ENCODE data around the gene SPNS2.

SPNS2 gene

DNA sequence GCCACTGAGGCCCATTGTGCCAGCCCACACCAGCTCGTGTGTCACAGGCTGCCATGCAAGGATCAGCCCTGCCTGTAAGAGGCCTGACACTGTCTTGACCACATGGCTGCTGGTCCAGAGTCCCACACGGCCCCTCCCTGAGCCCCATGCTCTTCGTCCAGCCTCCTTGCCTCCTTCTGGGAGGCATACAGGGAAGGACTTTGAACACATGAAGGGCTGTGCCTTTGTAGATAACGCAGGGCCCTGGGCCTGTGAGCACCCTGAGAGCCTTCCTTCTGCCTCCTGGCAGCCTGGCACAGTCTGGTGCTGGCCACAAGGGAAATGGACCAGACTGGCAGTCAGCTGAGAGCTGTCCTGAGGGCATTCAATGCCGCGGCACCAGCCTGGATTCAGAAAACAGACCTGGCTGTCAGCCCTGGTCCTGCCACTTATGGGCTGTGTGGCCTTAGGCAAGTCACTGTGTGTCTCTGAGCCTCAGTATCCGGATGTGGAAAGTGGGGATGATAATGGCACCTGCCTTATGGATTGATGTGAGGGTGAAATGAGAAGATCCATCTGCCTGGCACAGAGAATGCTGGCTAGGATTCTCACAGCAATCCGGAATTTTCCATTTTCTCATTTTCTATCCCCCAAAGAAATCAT is 19.2 kb upstream of the SPNS2 start:
- no peak overlapping the region for H3K4me3 ChIP-seq (ENCODE audit: low read depth, low read length)
- DNase-seq (ENCODE audit: low read depth): no peak

GRCh38 chr17:4479982-4480751 is 18.5 kb upstream of the SPNS2 start:
- H3K4me3 ChIP-seq (ENCODE audit: low read depth, low read length): no peak overlapping the region
- DNase-seq (ENCODE audit: low read depth): no peak

GRCh38 chr17:4480929-4481898 is 17.5 kb upstream of the SPNS2 start:
- no peak for DNase-seq (ENCODE audit: low read depth)

DNA sequence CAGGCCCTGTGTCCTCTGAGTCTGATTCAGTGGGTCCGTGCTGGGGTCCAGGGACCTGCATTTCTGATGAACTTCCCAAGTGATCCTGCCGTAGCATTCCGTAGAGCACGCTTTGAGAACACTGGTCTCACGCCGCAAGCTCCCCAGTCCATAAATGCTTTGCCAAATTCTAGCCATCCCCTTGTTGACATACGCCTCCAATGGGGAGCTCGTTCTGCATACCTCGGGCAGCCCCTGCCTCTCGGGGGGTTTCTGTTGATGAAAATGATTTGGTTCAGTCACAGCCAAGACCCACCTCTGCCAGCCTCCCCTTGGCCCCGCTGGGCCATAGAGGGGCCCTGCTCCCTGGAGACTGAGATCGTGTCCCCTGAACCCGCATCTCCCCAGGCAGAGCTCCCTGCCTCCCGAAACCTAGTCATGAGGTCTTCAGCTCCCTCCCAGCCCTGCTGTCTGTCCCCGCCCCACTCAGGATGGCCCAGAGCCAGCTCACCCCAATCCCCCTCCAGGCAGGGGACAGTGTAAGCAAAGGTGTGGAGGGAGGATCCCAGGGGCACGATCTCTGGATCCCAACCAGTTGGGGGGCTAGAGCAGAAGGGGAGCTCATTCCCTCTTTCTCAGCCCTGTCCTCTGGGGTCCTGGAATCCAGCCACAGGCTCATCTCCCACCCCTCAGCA is 16.2 kb upstream of the SPNS2 start:
- DNase-seq (ENCODE audit: low read depth): no peak
- no peak overlapping the region for H3K4me3 ChIP-seq (ENCODE audit: low read depth, low read length)

More at GRCh38 chr17:4480929-4481898, 17.5 kb upstream of the SPNS2 start:
- no peak overlapping the region for H3K4me3 ChIP-seq (ENCODE audit: low read depth, low read length)

DNA sequence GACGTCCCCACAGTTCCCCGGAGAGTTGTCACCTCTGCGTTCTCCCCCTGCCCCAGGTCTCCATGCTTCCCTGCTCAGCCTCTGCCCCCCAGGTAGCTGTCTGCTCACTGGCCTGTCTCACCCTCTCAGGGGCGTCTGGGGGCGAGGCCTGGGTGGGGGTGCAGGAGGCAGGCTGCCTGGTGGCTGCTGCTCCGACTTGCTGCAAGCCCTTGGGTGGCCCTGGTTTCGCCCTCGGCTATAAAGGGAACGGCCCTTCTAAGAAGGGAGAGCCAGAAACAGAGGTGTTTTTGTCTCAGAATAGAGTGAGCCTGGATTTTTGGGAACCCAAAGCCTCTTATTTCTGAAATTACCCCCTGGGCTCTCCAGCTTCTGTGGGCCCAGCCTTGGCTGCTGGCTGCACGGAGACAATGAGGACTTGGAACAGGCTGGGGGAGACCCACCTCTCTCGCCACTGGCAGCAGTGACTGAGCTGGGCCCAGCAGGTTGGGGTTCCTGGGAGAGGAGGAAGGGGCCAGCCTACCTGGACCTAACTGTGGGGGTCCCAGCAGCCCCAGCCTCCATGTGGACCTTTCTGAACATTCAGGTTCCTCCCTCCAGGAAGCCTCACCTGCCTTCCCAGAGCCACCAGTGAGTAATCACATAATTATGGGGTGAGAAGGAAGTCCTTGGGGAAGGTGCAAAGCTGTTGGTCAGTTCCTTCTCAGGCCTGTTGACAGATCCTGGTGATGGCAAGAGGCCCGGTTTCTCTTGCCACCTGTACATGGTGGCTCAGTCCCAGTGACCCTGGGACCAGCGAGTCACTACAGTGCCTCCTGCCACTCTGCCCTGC is 15.5 kb upstream of the SPNS2 start:
- no peak overlapping the region for H3K4me3 ChIP-seq (ENCODE audit: low read depth, low read length)
- no peak for DNase-seq (ENCODE audit: low read depth)

DNA sequence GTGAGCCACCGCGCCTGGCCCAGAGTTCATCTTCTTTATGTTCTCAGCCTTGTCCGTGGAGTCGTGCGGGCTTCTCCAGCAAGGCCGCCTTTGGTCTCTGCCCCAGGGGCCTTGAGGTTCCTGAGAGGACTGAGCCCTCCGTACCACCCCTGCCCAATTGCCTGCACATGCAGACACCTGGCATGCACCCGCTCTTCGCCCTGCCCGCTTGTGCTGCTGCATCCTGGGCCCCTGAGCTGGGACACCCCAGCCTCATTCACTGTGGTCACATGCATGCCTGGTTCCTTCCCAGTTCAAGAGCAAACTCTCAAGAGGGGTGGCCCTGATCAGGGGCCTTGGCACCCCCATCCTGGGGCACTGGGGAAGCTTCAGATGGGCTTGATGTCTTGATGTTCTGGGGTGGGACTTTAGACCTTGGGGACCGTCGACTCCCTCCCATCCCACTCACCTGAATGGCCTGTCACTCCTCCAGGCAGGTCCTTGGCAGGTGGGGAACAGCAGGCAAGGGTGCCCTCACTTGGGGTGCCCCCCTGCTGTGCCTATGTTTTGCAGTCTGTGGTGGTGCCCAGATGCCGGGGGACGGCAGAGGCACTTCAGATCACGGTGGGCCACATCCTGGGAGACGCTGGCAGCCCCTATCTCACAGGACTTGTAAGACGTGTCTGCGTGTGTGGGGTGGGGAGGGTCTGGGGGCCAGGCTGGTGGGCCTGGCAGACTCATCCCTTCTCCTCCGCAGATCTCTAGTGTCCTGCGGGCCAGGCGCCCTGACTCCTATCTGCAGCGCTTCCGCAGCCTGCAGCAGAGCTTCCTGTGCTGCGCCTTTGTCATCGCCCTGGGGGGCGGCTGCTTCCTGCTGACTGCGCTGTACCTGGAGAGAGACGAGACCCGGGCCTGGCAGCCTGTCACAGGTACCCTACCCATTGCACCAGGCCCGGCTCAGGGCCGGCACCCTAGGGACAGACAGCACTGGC is 12.7 kb upstream of the SPNS2 start:
- H3K4me3 ChIP-seq (ENCODE audit: low read depth, low read length): no peak overlapping the region
- no peak for DNase-seq (ENCODE audit: low read depth)

GRCh38 chr17:4487296-4487695 is 11.4 kb upstream of the SPNS2 start:
- no peak for DNase-seq (ENCODE audit: low read depth)
- H3K4me3 ChIP-seq (ENCODE audit: low read depth, low read length): no peak overlapping the region

DNA sequence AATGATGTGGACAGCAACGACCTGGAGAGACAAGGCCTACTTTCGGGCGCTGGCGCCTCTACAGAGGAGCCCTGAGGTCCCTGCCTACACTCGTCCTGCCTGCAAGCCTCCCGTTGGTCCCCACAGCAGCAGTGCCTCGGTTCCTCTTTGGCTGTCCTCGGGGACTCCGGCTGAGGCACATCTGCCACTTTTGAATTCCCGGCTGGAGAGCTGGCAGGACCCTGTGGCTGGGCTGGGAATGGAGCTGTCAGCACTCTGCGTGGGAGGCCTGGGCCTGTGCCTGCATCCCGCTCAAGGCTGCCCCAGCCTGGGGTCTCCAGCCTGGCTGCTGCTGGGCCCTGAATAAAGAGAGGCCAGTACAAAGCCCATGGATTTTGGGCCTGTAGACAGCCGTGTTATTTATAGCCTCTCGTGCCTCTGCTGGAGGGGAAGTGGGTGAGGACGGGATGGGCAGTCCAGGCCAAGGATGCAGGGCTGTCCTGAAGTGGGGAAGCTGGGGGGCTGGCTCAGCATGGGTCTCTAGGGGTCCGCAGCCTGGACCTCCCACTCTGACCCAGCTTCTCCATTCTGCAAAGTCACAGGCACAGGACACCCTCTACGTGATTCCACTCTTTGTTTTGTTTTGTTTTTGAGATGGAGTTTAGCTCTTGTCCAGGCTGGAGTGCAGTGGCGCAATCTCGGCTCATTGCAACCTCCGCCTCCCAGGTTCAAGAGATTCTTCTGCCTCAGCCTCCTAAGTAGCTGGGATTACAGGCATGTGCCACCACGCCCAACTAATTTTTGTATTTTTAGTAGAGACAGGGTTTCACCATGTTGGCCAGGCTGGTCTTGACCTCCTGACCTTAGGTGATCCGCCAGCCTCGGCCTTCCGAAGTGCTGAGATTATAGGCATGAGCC is 10.6 kb upstream of the SPNS2 start:
- no peak overlapping the region for H3K4me3 ChIP-seq (ENCODE audit: low read depth, low read length)
- no peak for DNase-seq (ENCODE audit: low read depth)

DNA sequence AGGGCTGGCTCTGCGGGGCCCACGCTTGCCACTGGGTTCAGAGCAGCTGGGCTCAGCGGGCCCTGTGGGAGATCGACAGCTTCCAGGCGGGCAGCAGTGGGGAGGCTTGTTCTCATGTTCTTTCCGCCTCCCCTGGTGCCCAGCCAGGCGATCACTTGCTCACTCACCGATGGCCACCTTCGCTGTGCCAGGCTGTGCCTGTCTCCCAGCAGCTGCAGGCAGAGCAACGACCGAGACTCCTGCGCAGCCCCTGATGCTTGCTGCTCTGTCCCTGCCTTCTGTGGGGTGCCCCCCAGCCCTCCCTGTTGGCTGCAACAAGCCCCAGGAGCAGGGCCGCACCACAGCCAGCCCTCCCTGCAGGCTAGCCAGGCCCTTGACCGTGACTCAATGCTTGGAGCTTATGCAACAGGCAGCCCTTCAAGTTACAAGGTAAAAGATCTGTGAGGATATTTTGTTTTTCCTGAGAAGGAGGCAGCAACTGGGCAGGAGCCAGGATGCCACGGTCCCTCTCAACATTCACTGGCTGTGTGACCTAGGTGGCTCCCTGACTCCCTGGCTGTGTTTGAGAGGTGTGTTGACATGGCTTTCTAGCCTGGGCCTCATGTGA is 9.6 kb upstream of the SPNS2 start:
- no peak for DNase-seq (ENCODE audit: low read depth)

DNA sequence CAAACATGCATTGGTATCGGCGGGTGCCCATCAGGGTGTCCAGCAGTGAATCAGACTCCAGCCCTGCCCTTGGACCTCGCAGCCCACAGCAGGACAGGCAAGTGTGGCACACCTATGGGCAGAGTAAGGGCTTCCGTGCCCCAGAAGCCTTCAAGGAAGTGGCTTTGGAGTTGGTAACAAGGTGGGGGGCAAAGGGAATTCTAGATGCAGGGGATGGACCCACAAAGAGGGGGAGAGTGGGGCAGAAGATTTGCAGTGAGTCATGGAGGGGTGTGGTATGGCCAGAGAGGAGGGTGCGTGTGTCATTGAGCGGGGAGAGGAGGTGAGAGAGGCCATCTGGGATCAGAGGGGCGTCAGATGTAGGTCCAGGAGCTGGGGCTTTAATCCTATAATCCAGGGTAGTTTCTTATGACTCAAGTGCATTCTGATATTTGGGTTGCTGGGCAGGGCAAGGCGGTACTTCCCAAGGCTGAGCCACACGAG is 8.5 kb upstream of the SPNS2 start:
- DNase-seq (ENCODE audit: low read depth): no peak
- H3K4me3 ChIP-seq (ENCODE audit: low read depth, low read length): no peak overlapping the region

More for the DNA sequence above, 9.6 kb upstream of the SPNS2 start:
- no peak overlapping the region for H3K4me3 ChIP-seq (ENCODE audit: low read depth, low read length)

DNA sequence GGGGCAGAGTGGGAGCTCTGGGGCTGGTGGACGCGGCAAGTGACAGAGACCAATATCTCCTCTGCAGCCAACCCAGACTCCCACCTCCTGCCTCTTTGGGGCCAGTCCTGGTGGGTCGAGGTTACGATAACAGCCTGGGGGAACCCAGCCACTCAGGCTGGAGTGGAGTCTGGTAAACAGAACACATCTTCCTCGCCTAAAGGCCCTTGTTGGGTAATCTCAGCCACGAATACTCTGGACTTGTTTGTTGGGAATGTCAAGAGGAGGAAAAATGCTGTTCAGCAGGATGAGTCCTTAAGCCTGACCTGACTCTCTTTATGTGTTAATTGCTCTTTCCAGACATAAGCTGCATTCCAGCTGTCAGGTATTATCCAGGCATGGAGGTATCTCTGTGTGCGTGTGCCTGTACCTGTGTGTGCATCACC is 8.0 kb upstream of the SPNS2 start:
- DNase-seq (ENCODE audit: low read depth): no peak
- no peak overlapping the region for H3K4me3 ChIP-seq (ENCODE audit: low read depth, low read length)

DNA sequence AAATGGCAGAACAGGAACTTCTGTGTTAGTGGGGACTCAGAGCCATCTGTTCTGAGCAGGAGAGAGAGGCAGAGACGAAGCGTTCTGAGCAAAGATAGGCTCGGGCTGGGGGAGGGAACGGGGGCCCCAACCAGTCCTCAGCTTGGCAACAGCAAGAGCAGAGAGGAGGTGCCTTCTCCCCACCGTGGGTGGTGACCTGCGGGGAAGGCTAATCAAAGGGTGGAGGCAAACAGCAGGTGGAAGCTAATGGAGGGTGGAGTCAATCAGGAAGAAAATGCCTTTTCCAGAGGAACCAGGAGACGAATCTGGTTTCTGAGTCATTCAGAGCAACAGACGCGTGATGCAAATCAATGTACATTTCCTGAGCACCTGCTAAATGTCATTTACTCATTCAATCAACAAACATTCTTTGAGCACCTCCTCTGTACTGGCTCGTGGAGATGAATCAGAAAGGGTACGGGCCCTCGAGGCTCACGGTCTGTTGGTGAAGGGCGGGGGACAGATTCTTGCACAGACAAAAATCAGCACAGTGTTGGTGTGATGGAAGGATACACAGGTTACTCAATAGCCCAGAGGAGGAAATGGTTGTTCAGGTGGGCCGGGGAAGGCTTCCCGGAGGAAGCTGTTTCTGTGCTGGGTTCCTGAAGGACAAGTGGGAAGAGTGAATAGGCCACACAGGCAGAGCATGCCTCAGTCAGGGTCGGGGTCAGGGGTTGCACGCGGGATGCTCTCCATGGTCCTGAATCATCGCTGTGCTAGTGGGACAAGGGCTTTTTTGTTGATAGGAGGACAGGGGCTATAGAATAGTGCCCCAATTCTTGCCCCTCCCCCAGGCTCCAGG is 5.7 kb upstream of the SPNS2 start:
- DNase-seq (ENCODE audit: low read depth): no peak
- no peak overlapping the region for H3K4me3 ChIP-seq (ENCODE audit: low read depth, low read length)

GRCh38 chr17:4497101-4497824 is 1.4 kb upstream of the SPNS2 start:
- H3K4me3 ChIP-seq (ENCODE audit: low read depth, low read length): no peak overlapping the region
- no peak for DNase-seq (ENCODE audit: low read depth)

DNA sequence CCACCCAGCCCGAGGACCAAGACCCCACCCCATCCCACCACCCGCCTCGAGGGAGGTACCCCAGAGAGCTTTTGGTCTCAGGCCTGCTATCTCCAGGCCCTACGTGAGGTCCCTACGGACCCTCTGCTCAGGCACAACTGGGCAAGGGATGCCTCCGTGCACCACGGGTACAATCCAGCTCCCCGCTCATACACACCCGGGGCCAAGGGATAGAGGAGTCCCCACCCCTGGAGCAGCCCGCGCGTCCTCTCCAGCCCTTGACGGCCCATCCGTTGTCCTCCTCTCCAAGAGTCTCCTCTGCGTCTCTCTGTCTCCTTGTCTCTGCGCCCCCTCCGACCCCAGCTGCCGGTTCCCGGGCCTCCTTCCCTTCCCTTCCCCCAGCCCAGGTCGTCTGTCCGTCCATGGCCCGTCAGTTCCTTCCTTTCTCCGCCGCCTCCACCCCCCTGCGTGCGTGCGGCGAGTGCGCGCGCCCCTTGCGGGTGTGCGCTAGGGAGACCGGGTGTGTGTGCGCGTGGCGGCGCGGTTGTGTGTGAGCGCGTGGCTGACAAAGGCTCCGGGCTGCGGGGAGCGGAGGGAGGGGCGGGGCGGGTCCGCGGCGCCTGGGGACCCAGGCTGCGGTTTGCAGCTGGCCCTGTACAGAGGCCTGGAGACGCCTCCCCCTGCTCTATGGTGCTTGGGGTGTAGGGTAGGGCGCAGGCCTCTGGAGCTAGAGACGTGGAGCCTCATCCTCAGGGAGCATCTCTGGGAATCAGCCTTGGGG is 930 bp downstream of the SPNS2 start:
- H3K4me3 ChIP-seq (ENCODE audit: low read depth, low read length): peak overlapping the region; percentile 9
- DNase-seq (ENCODE audit: low read depth): no peak
